GM23248 (cell line): ENCODE measurements around the gene GNA14. TPM values are rescaled to one million over a fixed set of nuclear protein-coding genes. Genes with fewer than 3 reads are reported as not detected.

Experiments used
- DNase-seq: peaks from one replicate; pipeline ENCODE4 v3.0.0-alpha.2; 2015
- H2AFZ ChIP-seq: fragments of 200-600 bp; sonication (generic); 2 replicates; pipeline ENCODE4 v1.6.1; 2016; ENCODE audit warnings: antibody characterized with exemption
- H3F3A ChIP-seq: fragments of 200-600 bp; sonication (generic); 2 replicates; pipeline ENCODE4 v1.6.1; 2016; ENCODE audit warnings: mild to moderate bottlenecking, antibody characterized with exemption, mixed run types; ENCODE audit not compliant: insufficient read depth
- H3K27ac ChIP-seq: fragments of 200-600 bp; sonication (generic); 2 replicates; pipeline ENCODE4 v1.5.1; 2016; ENCODE audit warnings: mild to moderate bottlenecking
- H3K27me3 ChIP-seq: fragments of 200-600 bp; sonication (generic); replicated peaks from 2 replicates; pipeline ENCODE4 v1.6.1; 2016; ENCODE audit warnings: mild to moderate bottlenecking; ENCODE audit not compliant: insufficient read depth
- H3K36me3 ChIP-seq: fragments of 200-600 bp; sonication (generic); 2 replicates; pipeline ENCODE4 v1.6.1; 2016; ENCODE audit warnings: low read depth, mild to moderate bottlenecking
- H3K4me1 ChIP-seq: fragments of 200-600 bp; sonication (generic); 2 replicates; pipeline ENCODE4 v1.6.1; 2016; ENCODE audit warnings: mild to moderate bottlenecking; ENCODE audit not compliant: insufficient read depth
- H3K4me2 ChIP-seq: fragments of 200-600 bp; sonication (generic); one replicate; pipeline ENCODE4 v1.6.1; 2016; ENCODE audit warnings: mild to moderate bottlenecking; ENCODE audit not compliant: unreplicated experiment
- H3K4me3 ChIP-seq: fragments of 200-600 bp; sonication (generic); 2 replicates; pipeline ENCODE4 v1.5.1; 2016; ENCODE audit warnings: mild to moderate bottlenecking
- H3K79me2 ChIP-seq: fragments of 200-600 bp; sonication (generic); 2 replicates; pipeline ENCODE4 v1.6.1; 2016; ENCODE audit warnings: mild to moderate bottlenecking; ENCODE audit not compliant: insufficient read depth
- H3K9ac ChIP-seq: fragments of 200-600 bp; sonication (generic); 2 replicates; pipeline ENCODE4 v1.6.1; 2016; ENCODE audit warnings: mild to moderate bottlenecking
- H3K9me2 ChIP-seq: fragments of 200-600 bp; sonication (generic); 2 replicates; pipeline ENCODE4 v1.6.1; 2016; ENCODE audit warnings: mixed run types, mild to moderate bottlenecking, moderate library complexity; ENCODE audit not compliant: insufficient read depth
- H3K9me3 ChIP-seq: fragments of 200-600 bp; sonication (generic); one replicate; pipeline ENCODE4 v1.6.1; 2017; ENCODE audit warnings: low read depth
- H4K20me1 ChIP-seq: fragments of 200-600 bp; sonication (generic); 2 replicates; pipeline ENCODE4 v1.6.0; 2016; ENCODE audit not compliant: insufficient read depth
- EZH2 ChIP-seq: fragments of 200-600 bp; sonication (generic); IDR thresholded peaks from 2 replicates; pipeline ENCODE4 v1.6.1; 2018; ENCODE audit warnings: antibody characterized with exemption, mild to moderate bottlenecking; ENCODE audit not compliant: insufficient read depth, poor library complexity, severe bottlenecking
- EZH2phosphoT487 ChIP-seq: fragments of 200-600 bp; sonication (generic); IDR thresholded peaks from 2 replicates; pipeline ENCODE4 v1.6.1; 2018; ENCODE audit warnings: antibody characterized with exemption, moderate library complexity, mild to moderate bottlenecking, low read depth; ENCODE audit not compliant: insufficient read depth
- whole genome bisulfite sequencing, 2 experiments: methylation state at CpG; one replicate each; pipeline ENCODE4 v1.1.6; 2015 to 2017; ENCODE audit warnings: low lambda C conversion rate in 2 of 2, low coverage in 1 of 2; ENCODE audit errors: missing lambda C conversion rate in 2 of 2; 5-methylcytosine and 5-hydroxymethylcytosine counted together
- in situ Hi-C: fragments of 300-500 bp; cut with MboI; formaldehyde crosslinking; loops from 2 replicates; pipeline ENCODE4 v1.15.0; 2020
- polyA plus RNA-seq: library from polyadenylated mRNA; unstranded; fragments of >200 nt; fragmentation: Nextera tagmentation; extraction: Ambion mirVana; gene quantifications from 2 replicates; pipeline ENCODE4 v1.2.1, GENCODE V29; 2016
- total RNA-seq: library from RNA; depleted of rRNA; stranded (reverse); fragments of >200 nt; shearing (Covaris generic); gene quantifications from 2 replicates; pipeline ENCODE4 v1.2.3, GENCODE V29; 2014

GNA14 gene
- total and polyA plus RNA-seq, 2 experiments from 2014 or later: 0.11 to 0.24 TPM

GRCh38 chr9:77680581-77680980 lies 32.5 kb upstream of the GNA14 start:
- no peaks in the 10 kb centered on the region for H3F3A ChIP-seq
- no peaks in the 10 kb centered on the region for H3K79me2 ChIP-seq
- no peak overlapping the region for H2AFZ ChIP-seq
- H3K9ac ChIP-seq: no peak overlapping the region
- no peaks in the 10 kb centered on the region for H3K27me3 ChIP-seq
- H4K20me1 ChIP-seq: no peaks in the 10 kb centered on the region
- no peak overlapping the region for H3K4me2 ChIP-seq
- H3K9me3 ChIP-seq: no peaks in the 10 kb centered on the region
- in situ Hi-C loops: no loop called here
- no peak for TF ChIP-seq EZH2phosphoT487
- TF ChIP-seq EZH2: no peak
- no peaks in the 10 kb centered on the region for H3K4me1 ChIP-seq
- DNase-seq: no peak
- no peak overlapping the region for H3K27ac ChIP-seq
- no peaks in the 10 kb centered on the region for H3K36me3 ChIP-seq
- H3K4me3 ChIP-seq: no peak overlapping the region
- WGBS, 2 experiments: 65 to 69% methylated on average over 5 of the region's 5 CpGs
- no peaks in the 10 kb centered on the region for H3K9me2 ChIP-seq

DNA sequence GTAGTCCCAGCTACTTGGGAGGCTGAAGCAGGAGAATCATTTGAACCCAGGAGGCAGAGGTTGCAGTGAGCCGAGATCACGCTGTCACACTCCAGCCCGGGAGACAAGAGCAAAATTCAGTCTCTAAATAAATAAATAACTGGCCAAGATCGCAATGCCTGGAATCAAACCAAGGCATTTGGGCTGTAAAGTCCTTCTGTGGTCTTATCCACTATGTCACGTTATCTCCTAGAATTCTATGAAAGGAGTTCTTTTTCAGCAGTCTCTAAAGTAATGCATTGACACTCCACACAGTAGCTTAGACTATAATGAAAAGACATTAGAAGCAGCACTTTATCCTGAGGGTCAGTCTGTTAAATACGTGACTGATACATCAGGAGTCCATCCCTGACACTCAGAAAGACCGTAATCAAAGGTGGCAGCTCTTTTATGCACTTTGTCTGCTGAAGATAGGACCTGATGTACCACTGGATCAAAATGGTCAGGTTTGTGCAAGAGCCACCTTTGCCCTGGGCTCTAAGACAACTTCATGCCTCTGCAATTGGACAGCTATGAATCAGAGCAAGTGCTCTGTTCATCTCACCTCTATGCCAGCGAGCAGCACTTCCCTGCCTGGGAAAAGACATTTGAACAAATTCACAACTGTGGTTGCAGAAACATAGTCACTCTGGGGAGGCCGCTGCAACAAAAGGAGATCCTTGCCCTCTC lies 31.7 kb upstream of the GNA14 start:
- Histone ChIP-seq H3K79me2 (no peaks in the 10 kb centered on the region), H3K9me2 (no peaks in the 10 kb centered on the region), H3F3A (no peaks in the 10 kb centered on the region), H3K9ac (no peak overlapping the region), H3K4me2 (no peak overlapping the region), H2AFZ (no peak overlapping the region), H3K36me3 (no peaks in the 10 kb centered on the region), H3K27me3 (no peaks in the 10 kb centered on the region), H4K20me1 (no peaks in the 10 kb centered on the region), H3K27ac (no peak overlapping the region), H3K4me1 (no peaks in the 10 kb centered on the region), H3K9me3 (no peaks in the 10 kb centered on the region), H3K4me3 (no peak overlapping the region)
- 79 to 83% methylated on average over 9 of the region's 9 CpGs for WGBS, 2 experiments
- in situ Hi-C loops: no loop called here
- no peak for TF ChIP-seq EZH2
- TF ChIP-seq EZH2phosphoT487: no peak
- no peak for DNase-seq

DNA sequence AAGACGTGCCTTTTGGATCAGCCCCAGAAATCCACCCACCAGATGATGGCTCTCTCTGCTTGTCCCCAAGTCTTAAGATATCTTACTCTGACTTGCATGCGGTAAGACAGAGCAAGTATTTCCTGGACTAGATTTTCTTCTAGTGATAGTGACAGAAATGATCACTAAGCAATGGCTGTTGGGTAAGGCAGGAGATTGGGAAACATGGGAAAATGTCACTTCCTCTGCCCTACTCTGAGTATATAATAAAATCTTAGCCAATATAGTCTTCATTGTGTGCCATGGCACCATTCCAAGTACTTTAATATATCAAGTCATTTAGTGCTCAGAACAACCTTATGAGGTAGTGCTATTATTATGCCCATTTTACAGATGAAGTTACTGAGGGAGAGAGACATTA lies 31.0 kb upstream of the GNA14 start:
- no peaks in the 10 kb centered on the region for H3K9me3 ChIP-seq
- no peaks in the 10 kb centered on the region for H3K36me3 ChIP-seq
- no peaks in the 10 kb centered on the region for H3K79me2 ChIP-seq
- 54 to 55% methylated on average over 2 of the region's 2 CpGs for WGBS, 2 experiments
- H3K9me2 ChIP-seq: no peaks in the 10 kb centered on the region
- H2AFZ ChIP-seq: no peak overlapping the region
- TF ChIP-seq EZH2 (no peak), EZH2phosphoT487 (no peak)
- DNase-seq: peak; percentile 5
- H3K9ac ChIP-seq: no peak overlapping the region
- H3K4me2 ChIP-seq: no peak overlapping the region
- H3K27me3 ChIP-seq: no peaks in the 10 kb centered on the region
- H3K4me1 ChIP-seq: no peaks in the 10 kb centered on the region
- in situ Hi-C loops: no loop called here
- H3K4me3 ChIP-seq: no peak overlapping the region
- H4K20me1 ChIP-seq: no peaks in the 10 kb centered on the region
- H3F3A ChIP-seq: no peaks in the 10 kb centered on the region
- H3K27ac ChIP-seq: no peak overlapping the region

DNA sequence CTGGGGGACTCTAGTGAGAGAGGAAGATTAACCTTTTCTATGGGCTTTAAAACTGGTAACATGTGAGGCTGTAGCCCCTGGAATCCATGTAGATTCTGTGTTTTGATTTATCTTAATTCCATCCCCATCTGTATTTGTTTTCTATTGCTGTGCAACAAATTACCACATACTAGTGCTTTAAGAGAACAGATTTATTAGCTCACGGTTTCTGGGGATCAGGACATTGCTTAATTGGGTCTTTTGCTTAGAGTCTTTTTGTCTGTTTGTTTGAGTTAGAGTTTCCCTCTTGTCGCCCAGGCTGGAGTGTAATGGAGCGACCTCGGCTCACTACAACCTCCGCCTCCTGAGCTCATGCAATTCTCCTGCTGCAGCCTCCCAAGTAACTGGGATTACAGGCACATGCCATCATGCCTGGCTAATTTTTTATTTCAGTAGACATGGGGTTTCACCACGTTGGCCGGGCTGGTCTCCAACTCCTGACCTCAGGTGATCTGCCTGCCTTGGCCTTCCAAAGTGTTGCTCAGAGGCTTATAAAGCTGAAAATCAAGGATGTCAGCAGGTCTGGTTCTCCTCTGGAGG lies 29.9 kb upstream of the GNA14 start:
- Histone ChIP-seq H3K4me2 (no peak overlapping the region), H3K27me3 (no peaks in the 10 kb centered on the region), H3K27ac (no peak overlapping the region), H2AFZ (no peak overlapping the region), H3K4me3 (no peak overlapping the region), H3K9me2 (no peaks in the 10 kb centered on the region), H3K9ac (no peak overlapping the region), H3K9me3 (no peaks in the 10 kb centered on the region), H3F3A (no peaks in the 10 kb centered on the region), H3K4me1 (no peaks in the 10 kb centered on the region), H4K20me1 (no peaks in the 10 kb centered on the region), H3K36me3 (no peaks in the 10 kb centered on the region), H3K79me2 (no peaks in the 10 kb centered on the region)
- DNase-seq: no peak
- TF ChIP-seq EZH2phosphoT487 (no peak), EZH2 (no peak)
- WGBS, 2 experiments: 73 to 74% methylated on average over 7 of the region's 7 CpGs
- in situ Hi-C loops: no loop called here

- Histone ChIP-seq H3K4me3 (no peak overlapping the region), H3K36me3 (no peaks in the 10 kb centered on the region), H3K79me2 (no peaks in the 10 kb centered on the region), H3K9me3 (no peaks in the 10 kb centered on the region), H2AFZ (no peak overlapping the region), H3F3A (no peaks in the 10 kb centered on the region), H3K4me1 (no peaks in the 10 kb centered on the region), H3K27ac (no peak overlapping the region), H3K9ac (no peak overlapping the region), H3K4me2 (no peak overlapping the region), H3K27me3 (no peaks in the 10 kb centered on the region), H3K9me2 (no peaks in the 10 kb centered on the region), H4K20me1 (no peaks in the 10 kb centered on the region)
- TF ChIP-seq EZH2 (no peak), EZH2phosphoT487 (no peak)
- no peak for DNase-seq
- in situ Hi-C loops: no loop called here
- WGBS, 2 experiments: 61 to 66% methylated on average over 4 of the region's 4 CpGs
Measured at GRCh38 chr9:77677397-77677796, 29.3 kb upstream of the GNA14 start.
